Panc1 (cell line): ENCODE measurements around the gene C2CD2. TPM values are rescaled to one million over a fixed set of nuclear protein-coding genes. Genes with fewer than 3 reads are reported as not detected.

ENCODE experiments used
- ATAC-seq: fragments of 200-7000 bp; cut with Tn5 transposase; 2 replicates; pipeline ENCODE4 v1.9.1; 2020; ENCODE audit warnings: mild to moderate bottlenecking, moderate library complexity
- Bru-seq: library from RNA; stranded (reverse); fragments of 400-500 nt; gene quantifications from one replicate; lab custom pipeline; 2021; lab: Mats Ljungman, UMichigan
- BruChase-seq, 2 experiments: library from RNA; stranded (reverse); fragments of 400-500 nt; gene quantifications; one replicate each; lab custom pipeline; 2021; lab: Mats Ljungman, UMichigan
- BruUV-seq: library from RNA; stranded (reverse); fragments of 400-500 nt; replicated peaks from 2 replicates; lab custom pipeline; 2021; lab: Mats Ljungman, UMichigan
- CTCF ChIA-PET: fragments of 300-600 bp; sonication (Branson Sonifier 250); formaldehyde crosslinking; loops from one replicate; lab custom pipeline; 2022; ENCODE audit warnings: antibody characterized with exemption; lab: Charles Lee
- POLR2A ChIA-PET: fragments of 300-600 bp; sonication (Branson Sonifier 250); formaldehyde crosslinking; loops from one replicate; lab custom pipeline; 2022; ENCODE audit warnings: antibody characterized with exemption; lab: Charles Lee
- DNase-seq: peaks from one replicate; pipeline ENCODE4 v3.0.0-alpha.2; 2010; ENCODE audit warnings: low read depth, low spot score
- H3K27ac ChIP-seq: 2 replicates; pipeline ENCODE4 v1.5.1; 2011; ENCODE audit warnings: mild to moderate bottlenecking, low read length, inconsistent platforms
- H3K27me3 ChIP-seq: fragments of 200-500 bp; sonication (Bioruptor generic); 2 replicates; pipeline ENCODE4 v1.6.0; 2014; ENCODE audit warnings: low read length, inconsistent platforms; ENCODE audit not compliant: control insufficient read depth, insufficient read depth
- H3K36me3 ChIP-seq: fragments of 200-500 bp; sonication (Bioruptor generic); 2 replicates; pipeline ENCODE4 v1.5.1; 2014; ENCODE audit warnings: inconsistent platforms, mild to moderate bottlenecking, low read length, moderate library complexity; ENCODE audit not compliant: control insufficient read depth, insufficient read depth
- H3K4me1 ChIP-seq: 2 replicates; pipeline ENCODE4 v1.5.1; 2011; ENCODE audit warnings: inconsistent platforms, mild to moderate bottlenecking, low read length, moderate library complexity; ENCODE audit not compliant: control insufficient read depth, insufficient read depth
- H3K4me3 ChIP-seq, 2 experiments: 2 replicates each; pipeline ENCODE4 v1.5.1; 2011 to 2012; ENCODE audit warnings: low read depth in 2 of 2, low read length in 2 of 2, mild to moderate bottlenecking in 2 of 2, inconsistent platforms in 1 of 2, moderate library complexity in 1 of 2
- H3K9me3 ChIP-seq: fragments of 200-500 bp; sonication (Bioruptor generic); 2 replicates; pipeline ENCODE4 v1.5.1; 2014; ENCODE audit warnings: low read depth, mild to moderate bottlenecking, inconsistent platforms, low read length, moderate library complexity; ENCODE audit not compliant: control insufficient read depth, insufficient read depth
- CTCF ChIP-seq: fragments of 450-650 bp; IDR thresholded peaks from 2 replicates; pipeline ENCODE4 v1.5.1; 2017; ENCODE audit warnings: mild to moderate bottlenecking
- POLR2AphosphoS5 ChIP-seq: IDR thresholded peaks from 2 replicates; pipeline ENCODE4 v1.6.1; 2012; ENCODE audit warnings: mild to moderate bottlenecking, low read depth, low read length, moderate library complexity
- SIN3A ChIP-seq: IDR thresholded peaks from 2 replicates; pipeline ENCODE4 v1.6.1; 2012; ENCODE audit warnings: low read depth, mild to moderate bottlenecking, low read length, moderate library complexity, borderline replicate concordance; ENCODE audit not compliant: insufficient read depth
- TCF7L2 ChIP-seq: IDR thresholded peaks from 2 replicates; pipeline ENCODE4 v1.6.1; 2011; ENCODE audit warnings: mild to moderate bottlenecking, low read depth, low read length, inconsistent platforms
- in situ Hi-C: cut with HindIII; loops from 2 replicates; pipeline ENCODE4 v1.10.0; 2016; ENCODE audit warnings: low sequenced_read_pairs, low pct_unique_long_range_greater_than_20kb
- intact Hi-C: fragments of 100-400 bp; cut with micrococcal nuclease; formaldehyde crosslinking; loops from one replicate; pipeline ENCODE4 v1.10.0; 2022; ENCODE audit not compliant: unreplicated experiment
- long read RNA-seq: library from polyadenylated mRNA; unstranded; transcript quantifications from one replicate; pipeline ENCODE4 v2.0.0, GENCODE V29; 2021; ENCODE audit not compliant: unreplicated experiment
- polyA plus RNA-seq: library from polyadenylated mRNA; unstranded; fragments of >200 nt; gene quantifications from one replicate; pipeline ENCODE4 v1.2.1, GENCODE V29; 2012; ENCODE audit warnings: missing spikeins; ENCODE audit not compliant: insufficient read length
- total RNA-seq: library from RNA; stranded (reverse); gene quantifications from one replicate; pipeline ENCODE4 v1.2.1, GENCODE V29; 2021; ENCODE audit not compliant: unreplicated experiment
- TF ChIP-seq, protein P1 (sequence below), 2 experiments: IDR thresholded peaks; 2 replicates each; pipeline ENCODE4 v1.6.1; 2011 to 2012; ENCODE audit warnings: low read depth in 2 of 2, control low read depth in 1 of 2, low read length in 1 of 2, mild to moderate bottlenecking in 1 of 2, moderate library complexity in 1 of 2; ENCODE audit not compliant: insufficient read depth in 1 of 2

The C2CD2 gene
- total RNA-seq (14.0 TPM), Bru-seq, nascent RNA (percentile 58 among the genes with signal in this experiment), BruChase-seq, experiment 1, labeled RNA remaining after a 2-hour chase (percentile 66 among the genes with signal in this experiment), BruChase-seq, experiment 2, labeled RNA remaining after a 6-hour chase (percentile 65 among the genes with signal in this experiment)
- 6.6 TPM for polyA plus RNA-seq
- long read RNA-seq, full-length matches to known transcripts, result 8 of 24 reads
- long read RNA-seq, partial matches to known transcripts, result 6 of 24 reads
- long read RNA-seq, other reads (novel, unspliced or antisense), result 10 of 24 reads

GRCh38 chr21:41953831-41954653, at the start of gene C2CD2:
C2CD2 (minus strand) TSS chr21:41954018; CDS start chr21:41953648, 370 bp downstream.
- ATAC-seq, result peak; percentile 79
- Histone ChIP-seq H3K9me3 (no peaks in the 10 kb centered on the region), H3K36me3 (no peaks in the 10 kb centered on the region), H3K4me3 (peak within 1 kb of the TSS; percentile 60 to 65), H3K27me3 (no peaks in the 10 kb centered on the region), H3K4me1 (peaks cover 30% of the 10 kb centered on the region), H3K27ac (peak within 1 kb of the TSS; percentile 64)
- POLR2A ChIA-PET, result no interaction called here
- no TSS peak for BruUV-seq
- no peak for DNase-seq
- TF ChIP-seq CTCF (no peak), POLR2AphosphoS5 (no peak), TCF7L2 (no peak), SIN3A (no peak)
- TF ChIP-seq, protein P1, sequence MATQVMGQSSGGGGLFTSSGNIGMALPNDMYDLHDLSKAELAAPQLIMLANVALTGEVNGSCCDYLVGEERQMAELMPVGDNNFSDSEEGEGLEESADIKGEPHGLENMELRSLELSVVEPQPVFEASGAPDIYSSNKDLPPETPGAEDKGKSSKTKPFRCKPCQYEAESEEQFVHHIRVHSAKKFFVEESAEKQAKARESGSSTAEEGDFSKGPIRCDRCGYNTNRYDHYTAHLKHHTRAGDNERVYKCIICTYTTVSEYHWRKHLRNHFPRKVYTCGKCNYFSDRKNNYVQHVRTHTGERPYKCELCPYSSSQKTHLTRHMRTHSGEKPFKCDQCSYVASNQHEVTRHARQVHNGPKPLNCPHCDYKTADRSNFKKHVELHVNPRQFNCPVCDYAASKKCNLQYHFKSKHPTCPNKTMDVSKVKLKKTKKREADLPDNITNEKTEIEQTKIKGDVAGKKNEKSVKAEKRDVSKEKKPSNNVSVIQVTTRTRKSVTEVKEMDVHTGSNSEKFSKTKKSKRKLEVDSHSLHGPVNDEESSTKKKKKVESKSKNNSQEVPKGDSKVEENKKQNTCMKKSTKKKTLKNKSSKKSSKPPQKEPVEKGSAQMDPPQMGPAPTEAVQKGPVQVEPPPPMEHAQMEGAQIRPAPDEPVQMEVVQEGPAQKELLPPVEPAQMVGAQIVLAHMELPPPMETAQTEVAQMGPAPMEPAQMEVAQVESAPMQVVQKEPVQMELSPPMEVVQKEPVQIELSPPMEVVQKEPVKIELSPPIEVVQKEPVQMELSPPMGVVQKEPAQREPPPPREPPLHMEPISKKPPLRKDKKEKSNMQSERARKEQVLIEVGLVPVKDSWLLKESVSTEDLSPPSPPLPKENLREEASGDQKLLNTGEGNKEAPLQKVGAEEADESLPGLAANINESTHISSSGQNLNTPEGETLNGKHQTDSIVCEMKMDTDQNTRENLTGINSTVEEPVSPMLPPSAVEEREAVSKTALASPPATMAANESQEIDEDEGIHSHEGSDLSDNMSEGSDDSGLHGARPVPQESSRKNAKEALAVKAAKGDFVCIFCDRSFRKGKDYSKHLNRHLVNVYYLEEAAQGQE (IDR thresholded peaks at IDR 0.05; ENCODE audit: insufficient read depth in 1 of 2, low read depth in 2 of 2, low read length in 1 of 2), result no peak
- CTCF ChIA-PET, result no interaction called here
- intact Hi-C loops, result no loop called here
- in situ Hi-C loops, result no loop called here

GRCh38 chr21:42003051-42003461, 49.2 kb upstream of the C2CD2 start:
- intact Hi-C loops, result no loop called here
- Histone ChIP-seq H3K9me3 (no peaks in the 10 kb centered on the region), H3K27me3 (no peaks in the 10 kb centered on the region), H3K27ac (no peak overlapping the region), H3K4me3 (no peak overlapping the region), H3K36me3 (no peaks in the 10 kb centered on the region; the same call in none of the 2 replicates), H3K4me1 (no peaks in the 10 kb centered on the region; the same call in 1 of the 2 replicates)
- ATAC-seq, result no peak
- no TSS peak for BruUV-seq
- in situ Hi-C loops, result no loop called here
- TF ChIP-seq POLR2AphosphoS5 (no peak), SIN3A (no peak), CTCF (no peak), TCF7L2 (no peak)
- TF ChIP-seq, protein P1 (IDR thresholded peaks at IDR 0.05; ENCODE audit: insufficient read depth in 1 of 2, low read depth in 2 of 2, low read length in 1 of 2), result no peak
- ChIA-PET POLR2A (no interaction called here), CTCF (no interaction called here)
- no peak for DNase-seq
